Measurements from ENCODE around the gene C7orf57. TPM values are rescaled to one million over a fixed set of nuclear protein-coding genes. Genes with fewer than 3 reads are reported as not detected.
"Not testable (repeated sequence)": the region's sequence is repeated elsewhere in the genome, so short reads cannot be mapped to it uniquely, and the experiment has no call there.

C7orf57 gene
- total and polyA plus RNA-seq, 10 of the 15 experiments (the other 5 are each of a cell fraction or from before 2014, with no cell fraction given): 0.04 to 0.21 (median 0.10) TPM; not detected in 5

DNA sequence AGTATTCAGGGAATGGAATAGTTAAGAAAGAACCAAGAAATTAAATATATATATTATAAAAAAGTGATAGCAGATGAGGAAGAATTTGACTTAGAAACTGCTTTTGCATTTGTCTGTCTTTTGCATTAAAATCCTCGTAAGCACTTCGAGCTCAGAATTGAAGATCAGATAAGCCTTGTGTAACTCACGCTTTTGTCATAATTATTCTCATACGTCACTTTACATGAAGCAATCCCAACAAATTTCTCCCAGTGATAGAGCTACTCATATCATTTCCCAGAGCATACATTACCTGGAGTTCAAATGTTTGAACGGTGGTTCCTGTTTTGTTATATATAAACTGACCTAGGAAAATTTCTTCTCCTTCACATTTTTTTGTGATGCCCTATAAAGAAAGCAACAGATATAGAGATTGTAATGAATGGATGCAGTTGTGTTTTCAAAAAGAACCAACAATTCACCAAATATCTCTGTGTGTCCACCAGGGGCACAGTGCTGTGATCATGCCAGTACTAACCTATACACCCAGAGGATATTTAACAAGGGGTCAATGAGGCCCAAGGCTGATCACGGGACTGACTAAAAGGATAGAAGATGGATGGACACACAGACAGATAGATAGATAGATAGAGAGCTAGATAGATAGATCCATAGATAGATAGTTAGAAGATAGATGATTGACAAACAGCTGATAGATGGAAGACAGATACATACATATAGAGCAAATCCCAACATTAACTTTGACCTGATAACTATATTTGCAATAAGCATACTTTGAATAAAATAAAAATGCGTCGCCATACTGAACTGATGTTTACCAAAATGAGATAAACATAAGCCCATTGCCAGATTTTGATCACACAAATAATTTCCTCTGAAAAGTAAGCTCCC, 46.6 kb upstream of the C7orf57 start:
- BruUV-seq (replicated peaks): no TSS peak
- DNase-seq (ENCODE audit: low read depth, low spot score) (no peak), FAIRE-seq (no peak), ATAC-seq (peak; percentile 41)
- H3K27me3 ChIP-seq (replicated peaks in 1 of 2; ENCODE audit: control insufficient read depth in 2 of 2, insufficient read depth in 2 of 2, low read length in 1 of 2): no peaks in the 10 kb centered on the region
- H3K9me3 ChIP-seq (replicated peaks; ENCODE audit: control insufficient read depth, insufficient read depth, low read length): no peaks in the 10 kb centered on the region
- TF ChIP-seq CTCF (IDR thresholded peaks at IDR 0.05 in 2 of 3, conservative IDR thresholded peaks at IDR 0.05 in 1 of 3; ENCODE audit: control insufficient read depth in 2 of 3, extremely low read depth in 1 of 3, insufficient read depth in 1 of 3, low read depth in 3 of 3, low read length in 3 of 3) (peak; percentile 18 to 48 (median 41); a peak in 3 of 6 replicates), KAT2A (conservative IDR thresholded peaks at IDR 0.05; ENCODE audit: control insufficient read depth, low read depth, low read length) (no peak)
- in situ Hi-C loops (cut with MboI): no loop called here
- intact Hi-C loops (cut with micrococcal nuclease; ENCODE audit: unreplicated experiment): no loop called here
- ChIA-PET POLR2A (no interaction called here), RAD21 (ENCODE audit: unreplicated experiment) (interaction anchor here (0.7 to 1.7 kb wide), 4 partner anchors 44 to 122 kb away, joined by 3 to 11 read pairs (median 6); no protein-coding TSS in a partner anchor), CTCF (interaction anchor here (0.7 to 7.5 kb wide), 11 partner anchors 16 to 166 kb away, joined by 3 to 210 read pairs (median 4); no protein-coding TSS in a partner anchor), SMC1A (ENCODE audit: uncharacterized antibody, unreplicated experiment) (interaction anchor here (0.8 to 2.7 kb wide), 5 partner anchors 10 to 121 kb away, joined by 3 to 22 read pairs (median 5); no protein-coding TSS in a partner anchor)
- peaks cover 5% of the 10 kb centered on the region; the same call in 1 of the 2 replicates for H3K4me1 ChIP-seq (ENCODE audit: control insufficient read depth, insufficient read depth, low read length)
- no peak overlapping the region for H3K4me2 ChIP-seq (ENCODE audit: control insufficient read depth, insufficient read depth)
- no peaks in the 10 kb centered on the region for H3K36me3 ChIP-seq (ENCODE audit: control insufficient read depth in 2 of 2, insufficient read depth in 2 of 2, low read length in 1 of 2)
- H3K79me2 ChIP-seq (ENCODE audit: control insufficient read depth, insufficient read depth, low read length): no peaks in the 10 kb centered on the region
- H3K4me3 ChIP-seq: no peak overlapping the region
- no peak overlapping the region for H3K9ac ChIP-seq (ENCODE audit: control insufficient read depth, insufficient read depth, low read length)
- H2AFZ ChIP-seq (ENCODE audit: control insufficient read depth, low read depth, low read length): no peak overlapping the region
- no peaks in the 10 kb centered on the region for H4K20me1 ChIP-seq (ENCODE audit: control insufficient read depth, insufficient read depth)
- WGBS (ENCODE audit: insufficient coverage, insufficient replicate concordance, low lambda C conversion rate, missing lambda C conversion rate): 45% methylated on average over 8 of the region's 8 CpGs
- no peak overlapping the region for H3K27ac ChIP-seq (ENCODE audit: control insufficient read depth, insufficient read depth)

- ATAC-seq; H3K9me3 ChIP-seq (replicated peaks; ENCODE audit: control insufficient read depth, insufficient read depth, low read length); H3K36me3 ChIP-seq (ENCODE audit: control insufficient read depth in 2 of 2, insufficient read depth in 2 of 2, low read length in 1 of 2); H3K4me1 ChIP-seq (ENCODE audit: control insufficient read depth, insufficient read depth, low read length); H3K4me3 ChIP-seq; FAIRE-seq; POLR2A ChIA-PET; H3K27ac ChIP-seq (ENCODE audit: control insufficient read depth, insufficient read depth); H3K79me2 ChIP-seq (ENCODE audit: control insufficient read depth, insufficient read depth, low read length); BruUV-seq (replicated peaks); H3K27me3 ChIP-seq (replicated peaks in 1 of 2; ENCODE audit: control insufficient read depth in 2 of 2, insufficient read depth in 2 of 2, low read length in 1 of 2); H2AFZ ChIP-seq (ENCODE audit: control insufficient read depth, low read depth, low read length); H3K4me2 ChIP-seq (ENCODE audit: control insufficient read depth, insufficient read depth); H4K20me1 ChIP-seq (ENCODE audit: control insufficient read depth, insufficient read depth); DNase-seq (ENCODE audit: low read depth, low spot score); H3K9ac ChIP-seq (ENCODE audit: control insufficient read depth, insufficient read depth, low read length): not testable (repeated sequence)
- CTCF ChIA-PET: interaction anchor here (1.0 to 7.5 kb wide), 4 partner anchors 10 to 118 kb away, joined by 4 to 210 read pairs (median 20); partner anchors contain the start of gene HUS1
- intact Hi-C loops (cut with micrococcal nuclease; ENCODE audit: unreplicated experiment) (loop anchor here (2.0 kb wide), 1 partner anchor 95 kb away; no protein-coding TSS in a partner anchor), in situ Hi-C loops (cut with MboI) (loop anchor here (5.0 kb wide), 1 partner anchor 117 kb away; no protein-coding TSS in a partner anchor)
- 64% methylated on average over 10 of the region's 10 CpGs for WGBS (ENCODE audit: insufficient coverage, insufficient replicate concordance, low lambda C conversion rate, missing lambda C conversion rate)
- SMC1A ChIA-PET (ENCODE audit: uncharacterized antibody, unreplicated experiment): interaction anchor here (0.8 to 2.7 kb wide), 4 partner anchors 7 to 120 kb away, joined by 3 to 41 read pairs (median 13); no protein-coding TSS in a partner anchor
- RAD21 ChIA-PET (ENCODE audit: unreplicated experiment): interaction anchor here (0.7 to 3.3 kb wide), 4 partner anchors 45 to 121 kb away, joined by 3 to 79 read pairs (median 10); no protein-coding TSS in a partner anchor
Observed at GRCh38 chr7:47989607-47990400, 45.5 kb upstream of the C7orf57 start.
